GM19452 (cell line): Measurements from ENCODE around the gene IL9R.
"Not testable (repeated sequence)": the region's sequence is repeated elsewhere in the genome, so short reads cannot be mapped to it uniquely, and the experiment has no call there.

Experiments used
- ATAC-seq: cut with Tn5 transposase; IDR thresholded peaks from one replicate; pipeline ENCODE4 v1.9.1; 2021; ENCODE audit not compliant: unreplicated experiment

The IL9R gene

GRCh38 chrX:156029296-156029695, 31.8 kb downstream of the IL9R start:
- not testable (repeated sequence) for ATAC-seq

- not testable (repeated sequence) for ATAC-seq
These were observed 32.4 kb downstream of the IL9R start for GRCh38 chrX:156029707-156030442.

GRCh38 chrX:156030474-156030873, 33.0 kb downstream of the IL9R start:
- ATAC-seq = not testable (repeated sequence)
